GM12878 (cell line): ENCODE results near the gene CMTM4. TPM values are rescaled to one million over a fixed set of nuclear protein-coding genes. Genes with fewer than 3 reads are reported as not detected.

Experiments used
- ATAC-seq: fragments of 200-7000 bp; cut with Tn5 transposase; 3 replicates; pipeline ENCODE4 v1.9.1; 2020; ENCODE audit warnings: mild to moderate bottlenecking, moderate library complexity
- BruUV-seq: library from RNA; stranded (reverse); fragments of 400-500 nt; replicated peaks from 2 replicates; lab custom pipeline; 2021; lab: Mats Ljungman, UMichigan
- CTCF ChIA-PET: fragments of 300-600 bp; sonication (Branson Sonifier 250); formaldehyde crosslinking; extraction: SDS; loops from one replicate; lab custom pipeline; 2021; ENCODE audit warnings: inconsistent platforms; lab: Yijun Ruan, JAX
- POLR2A ChIA-PET: fragments of 350-600 bp; formaldehyde crosslinking; extraction: SDS; loops from one replicate; lab custom pipeline; 2021; ENCODE audit warnings: inconsistent platforms; lab: Charles Lee
- RAD21 ChIA-PET: fragments of 300-600 bp; sonication (Branson Sonifier 250); formaldehyde crosslinking; loops from one replicate; lab custom pipeline; 2023; ENCODE audit warnings: antibody characterized with exemption; ENCODE audit not compliant: unreplicated experiment; lab: Charles Lee
- SMC1A ChIA-PET: fragments of 300-600 bp; sonication (Branson Sonifier 250); formaldehyde crosslinking; loops from one replicate; lab custom pipeline; 2023; ENCODE audit not compliant: unreplicated experiment, uncharacterized antibody; lab: Charles Lee
- DNase-seq: peaks from one replicate; pipeline ENCODE4 v3.0.0-alpha.2; 2011; ENCODE audit warnings: low read depth, low spot score
- FAIRE-seq: peaks from 3 replicates; lab custom pipeline; 2011; peaks lifted over from hg19 to GRCh38; lab: Jason Lieb, UNC
- H2AFZ ChIP-seq: 2 replicates; pipeline ENCODE4 v1.6.0; 2011; ENCODE audit warnings: low read depth, low read length, control low read depth; ENCODE audit not compliant: control insufficient read depth
- H3K27ac ChIP-seq: 2 replicates; pipeline ENCODE4 v1.5.1; 2011; ENCODE audit warnings: control low read depth; ENCODE audit not compliant: control insufficient read depth, insufficient read depth
- H3K27me3 ChIP-seq, 2 experiments: replicated peaks in 1 of 2; 2 replicates each; pipeline versions ENCODE4 v1.6.0 to v1.6.1; 2011; ENCODE audit warnings: low read length in 1 of 2; ENCODE audit not compliant: control insufficient read depth in 2 of 2, insufficient read depth in 2 of 2
- H3K36me3 ChIP-seq, 2 experiments: 2 replicates each; pipeline ENCODE4 v1.5.1; 2011; ENCODE audit warnings: low read length in 1 of 2; ENCODE audit not compliant: control insufficient read depth in 2 of 2, insufficient read depth in 2 of 2
- H3K4me1 ChIP-seq: 2 replicates; pipeline ENCODE4 v1.6.1; 2011; ENCODE audit warnings: mild to moderate bottlenecking, low read length, moderate library complexity, mixed read lengths; ENCODE audit not compliant: control insufficient read depth, insufficient read depth
- H3K4me2 ChIP-seq: 2 replicates; pipeline ENCODE4 v1.6.0; 2011; ENCODE audit warnings: control low read depth; ENCODE audit not compliant: control insufficient read depth, insufficient read depth
- H3K4me3 ChIP-seq: fragments of 200-600 bp; sonication (generic); 2 replicates; pipeline ENCODE4 v1.5.1; 2016
- H3K79me2 ChIP-seq: 2 replicates; pipeline ENCODE4 v1.6.0; 2011; ENCODE audit warnings: low read length; ENCODE audit not compliant: control insufficient read depth, insufficient read depth
- H3K9ac ChIP-seq: 2 replicates; pipeline ENCODE4 v1.8.0; 2011; ENCODE audit warnings: low read length, control low read depth, mixed read lengths; ENCODE audit not compliant: control insufficient read depth, insufficient read depth
- H3K9me3 ChIP-seq: replicated peaks from 3 replicates; pipeline ENCODE4 v1.5.1; 2011; ENCODE audit warnings: mild to moderate bottlenecking, low read length; ENCODE audit not compliant: control insufficient read depth, insufficient read depth
- H4K20me1 ChIP-seq: 2 replicates; pipeline ENCODE4 v1.6.0; 2011; ENCODE audit not compliant: control insufficient read depth, insufficient read depth
- ETV6 ChIP-seq, 2 experiments: fragments of 450-650 bp in 1 of 2; IDR thresholded peaks in 1 of 2; conservative IDR thresholded peaks in 1 of 2; 2 replicates each; pipeline ENCODE4 v1.6.1; 2014; ENCODE audit warnings: antibody characterized with exemption in 1 of 2, borderline replicate concordance in 1 of 2, low read depth in 1 of 2, mild to moderate bottlenecking in 1 of 2, moderate library complexity in 1 of 2
- GATAD2B ChIP-seq: fragments of 450-650 bp; conservative IDR thresholded peaks from 2 replicates; pipeline ENCODE4 v1.6.1; 2017; ENCODE audit warnings: low read depth, mild to moderate bottlenecking, moderate library complexity
- IKZF1 ChIP-seq: fragments of 450-650 bp; conservative IDR thresholded peaks from 2 replicates; pipeline ENCODE4 v1.6.1; 2017; ENCODE audit warnings: antibody characterized with exemption, mild to moderate bottlenecking
- IRF3 ChIP-seq: fragments of 450-650 bp; IDR thresholded peaks from 2 replicates; pipeline ENCODE4 v1.6.1; 2014; ENCODE audit warnings: mild to moderate bottlenecking
- JUNB ChIP-seq: IDR thresholded peaks from 2 replicates; pipeline ENCODE4 v1.6.1; 2016; ENCODE audit warnings: antibody characterized with exemption, mild to moderate bottlenecking
- LARP7 ChIP-seq: fragments of 450-650 bp; IDR thresholded peaks from 2 replicates; pipeline ENCODE4 v1.6.1; 2017; ENCODE audit warnings: mild to moderate bottlenecking
- MAX ChIP-seq: IDR thresholded peaks from 2 replicates; pipeline ENCODE4 v1.6.1; 2012; ENCODE audit warnings: low read depth, low read length, improper control_type of control experiment
- SP1 ChIP-seq: IDR thresholded peaks from one replicate; pipeline ENCODE4 v1.6.1; 2011; ENCODE audit warnings: low read depth, low read length
- SREBF1 ChIP-seq: IDR thresholded peaks from 2 replicates; pipeline ENCODE4 v1.6.1; 2012; ENCODE audit warnings: mild to moderate bottlenecking, low read length
- ZBED1 ChIP-seq: IDR thresholded peaks from 2 replicates; pipeline ENCODE4 v1.6.1; 2016; ENCODE audit warnings: borderline replicate concordance
- ZNF274 ChIP-seq: IDR thresholded peaks from one replicate; pipeline ENCODE4 v1.8.0; 2011; ENCODE audit not compliant: insufficient read length, insufficient read depth
- ZNF384 ChIP-seq: IDR thresholded peaks from 2 replicates; pipeline ENCODE4 v1.6.1; 2012; ENCODE audit warnings: low read depth, mild to moderate bottlenecking, low read length, improper control_type of control experiment, borderline replicate concordance
- whole genome bisulfite sequencing: methylation state at CpG from one replicate; pipeline ENCODE4 v1.1.6; 2016; ENCODE audit warnings: low lambda C conversion rate; ENCODE audit not compliant: insufficient replicate concordance, insufficient coverage; ENCODE audit errors: missing lambda C conversion rate; 5-methylcytosine and 5-hydroxymethylcytosine counted together
- in situ Hi-C: fragments of 300-500 bp; cut with MboI; formaldehyde crosslinking; loops from 9 replicates; pipeline ENCODE4 v1.14.3; 2018; ENCODE audit warnings: mixed read lengths
- intact Hi-C: fragments of 100-400 bp; cut with micrococcal nuclease; formaldehyde crosslinking; loops from one replicate; pipeline ENCODE4 v1.14.2; 2022; ENCODE audit not compliant: unreplicated experiment
- polyA plus RNA-seq, 11 experiments: library from polyadenylated mRNA; depleted of rRNA in 4 of 11; unstranded in 6 of 11; stranded (reverse) in 5 of 11; fragments of >200 nt; fragmentation: Nextera tagmentation in 4 of 11; fragmentation: Illumina TruSeq in 1 of 11; extraction: Ambion mirVana in 4 of 11; extraction: Trizol in 1 of 11; gene quantifications; 1 replicate in 1 of 11; 2 replicates in 10 of 11; pipeline versions ENCODE4 v1.2.1 to v1.2.3, GENCODE V29; 2011 to 2016; ENCODE audit warnings: inconsistent platforms in 2 of 11, missing spikeins in 2 of 11, low read depth in 1 of 11
- total RNA-seq, 4 experiments: library from RNA; depleted of rRNA in 3 of 4; stranded (reverse); fragments of >200 nt in 3 of 4; fragmentation: Illumina TruSeq in 1 of 4; extraction: Trizol in 1 of 4; gene quantifications; 2 replicates each; pipeline versions ENCODE4 v1.2.1 to v1.2.3, GENCODE V29; 2013 to 2021

The CMTM4 gene
- total and polyA plus RNA-seq, 10 of the 15 experiments (the other 5 are each of a cell fraction or from before 2014, with no cell fraction given): 0.02 to 0.43 (median 0.15) TPM; not detected in 2

GRCh38 chr16:66569827-66570405 lies 126.6 kb downstream of the CMTM4 start:
- Histone ChIP-seq H3K4me2 (no peak overlapping the region), H3K4me3 (no peak overlapping the region), H3K9ac (no peak overlapping the region), H3K27me3 (peaks cover 0 to under 1% of the 10 kb centered on the region in 2 experiments; a peak in 1 of 4 replicates), H3K27ac (no peak overlapping the region), H2AFZ (no peak overlapping the region), H4K20me1 (no peaks in the 10 kb centered on the region), H3K9me3 (no peaks in the 10 kb centered on the region), H3K36me3 (peaks cover 0 to 4% of the 10 kb centered on the region in 2 experiments; a peak in 2 of 4 replicates), H3K4me1 (no peaks in the 10 kb centered on the region), H3K79me2 (no peaks in the 10 kb centered on the region)
- FAIRE-seq (no peak), DNase-seq (no peak), ATAC-seq (no peak)
- POLR2A ChIA-PET: interaction anchor here (1.7 kb wide), 1 partner anchor 18 kb away, joined by 4 read pairs; the partner anchor contains the start of gene CKLF
- intact Hi-C loops: no loop called here
- SMC1A ChIA-PET: interaction anchor here (0.9 kb wide), 1 partner anchor 16 kb away, joined by 4 read pairs; no protein-coding TSS in a partner anchor
- in situ Hi-C loops: no loop called here
- CTCF ChIA-PET: interaction anchor here (0.6 to 2.2 kb wide), 4 partner anchors 20 to 299 kb away, joined by 3 to 11 read pairs (median 4); no protein-coding TSS in a partner anchor
- WGBS: 43% methylated on average over 3 of the region's 3 CpGs
- TF ChIP-seq ZBED1: no peak
- TF ChIP-seq ZNF384: no peak
- TF ChIP-seq LARP7: no peak
- TF ChIP-seq ZNF274: no peak
- no peak for TF ChIP-seq ETV6 (conservative IDR thresholded peaks at IDR 0.05 in 1 of 2, IDR thresholded peaks at IDR 0.05 in 1 of 2; ENCODE audit: borderline replicate concordance in 1 of 2, low read depth in 1 of 2)
- RAD21 ChIA-PET: interaction anchor here (0.6 to 1.5 kb wide), 4 partner anchors 11 to 164 kb away, joined by 3 to 4 read pairs (median 4); no protein-coding TSS in a partner anchor
- BruUV-seq: no TSS peak

GRCh38 chr16:66569131-66569530 lies 127.4 kb downstream of the CMTM4 start:
- ChIA-PET CTCF (interaction anchor here (0.6 to 2.2 kb wide), 2 partner anchors 21 to 299 kb away, joined by 3 to 11 read pairs; no protein-coding TSS in a partner anchor), SMC1A (interaction anchor here (0.8 to 0.9 kb wide), 2 partner anchors 8 to 16 kb away, joined by 3 to 4 read pairs; no protein-coding TSS in a partner anchor), RAD21 (interaction anchor here (1.5 kb wide), 1 partner anchor 10 kb away, joined by 3 read pairs; no protein-coding TSS in a partner anchor), POLR2A (no interaction called here)
- no peak for FAIRE-seq
- in situ Hi-C loops: no loop called here
- no TSS peak for BruUV-seq
- Histone ChIP-seq H4K20me1 (no peaks in the 10 kb centered on the region), H2AFZ (no peak overlapping the region), H3K27ac (no peak overlapping the region), H3K4me2 (no peak overlapping the region), H3K36me3 (peaks cover 0 to 4% of the 10 kb centered on the region in 2 experiments; a peak in 2 of 4 replicates), H3K9ac (no peak overlapping the region), H3K27me3 (no peaks in the 10 kb centered on the region), H3K4me1 (no peaks in the 10 kb centered on the region), H3K79me2 (no peaks in the 10 kb centered on the region), H3K9me3 (no peaks in the 10 kb centered on the region), H3K4me3 (no peak overlapping the region)
- no peak for ATAC-seq
- WGBS: 31% methylated on average over 1 of the region's 1 CpG
- intact Hi-C loops: no loop called here
- no peak for DNase-seq
- TF ChIP-seq GATAD2B: no peak
- no peak for TF ChIP-seq JUNB
- no peak for TF ChIP-seq SREBF1
- no peak for TF ChIP-seq IRF3
- TF ChIP-seq SP1: no peak
- no peak for TF ChIP-seq IKZF1
- no peak for TF ChIP-seq MAX
